Fibroblast of skin of right biceps (primary cell): ENCODE measurements around the gene ELOVL1.
A peak's percentile ranks its signal among the peaks of the same experiment; 100 is the strongest.
"Not testable (repeated sequence)": the region's sequence is repeated elsewhere in the genome, so short reads cannot be mapped to it uniquely, and the experiment has no call there.

Experiments used
- DNase-seq: peaks from one replicate; pipeline ENCODE4 v3.0.0-alpha.2; 2013

ELOVL1 gene

DNA sequence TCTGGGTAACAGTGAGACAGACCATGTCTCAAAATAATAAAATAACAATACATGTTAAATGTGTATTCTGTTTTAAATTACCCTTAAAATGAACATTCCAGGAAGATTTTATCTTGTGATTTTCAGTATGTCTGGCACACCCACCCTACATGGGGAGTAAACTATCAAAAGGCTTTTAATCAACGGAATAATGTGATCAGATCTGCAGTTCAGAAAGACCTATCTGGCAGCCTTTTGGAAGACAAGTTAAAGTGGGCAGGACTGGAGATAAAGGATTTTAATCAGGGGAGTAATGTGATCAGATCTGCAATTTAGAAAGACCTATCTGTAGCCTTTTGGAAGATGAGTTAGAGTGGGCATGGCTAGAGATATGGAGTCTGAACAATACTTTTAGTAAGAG, 11.7 kb upstream of the ELOVL1 start:
- no peak for DNase-seq

- no peak for DNase-seq
Observed at GRCh38 chr1:43377831-43378230, 10.0 kb upstream of the ELOVL1 start.

GRCh38 chr1:43376723-43377235, 9.0 kb upstream of the ELOVL1 start:
- DNase-seq: no peak

DNA sequence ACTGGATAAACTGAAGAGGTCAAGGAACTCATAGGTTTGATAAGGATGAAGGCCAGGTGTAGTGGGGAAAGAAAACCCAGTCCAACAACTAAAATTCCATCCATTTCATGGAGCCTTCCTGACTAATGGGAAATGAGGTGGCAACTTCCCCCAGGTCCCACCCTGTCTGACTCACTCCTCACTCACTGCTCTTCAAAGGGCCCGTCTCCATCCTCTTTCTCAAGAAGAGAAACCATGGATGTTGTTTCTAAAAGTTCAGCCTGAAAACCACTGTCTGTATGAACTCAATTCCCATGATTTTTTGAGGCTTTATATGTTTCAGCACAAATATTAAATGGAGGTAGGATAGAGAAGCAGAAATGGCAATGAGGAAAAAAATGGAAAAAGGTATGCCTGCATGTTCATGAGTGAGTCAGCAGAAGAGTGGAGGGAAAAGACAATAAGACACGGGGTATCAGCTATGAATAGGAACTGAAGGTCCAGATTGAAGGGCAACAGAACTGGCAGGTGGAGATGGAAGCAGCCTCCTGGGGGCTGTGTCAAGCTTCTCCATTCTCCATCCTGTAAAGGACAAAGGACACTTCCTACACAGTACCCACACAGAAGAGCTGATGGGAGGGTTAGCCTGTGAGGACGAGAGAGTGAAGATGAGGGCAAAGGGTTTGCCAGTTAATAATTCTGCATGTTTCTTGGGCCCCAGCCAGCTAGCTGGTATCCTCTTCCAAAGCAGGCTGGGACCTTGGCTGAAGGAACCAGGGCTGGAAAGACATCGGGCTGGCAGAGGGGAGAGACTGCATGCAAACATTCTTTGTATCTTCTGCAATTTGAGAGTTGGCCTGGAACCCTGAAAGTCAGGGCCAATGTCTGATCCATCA, 5.5 kb upstream of the ELOVL1 start:
- DNase-seq: peak; percentile 85

- no peak for DNase-seq
Observed at GRCh38 chr1:43372172-43372571, 4.4 kb upstream of the ELOVL1 start.

DNA sequence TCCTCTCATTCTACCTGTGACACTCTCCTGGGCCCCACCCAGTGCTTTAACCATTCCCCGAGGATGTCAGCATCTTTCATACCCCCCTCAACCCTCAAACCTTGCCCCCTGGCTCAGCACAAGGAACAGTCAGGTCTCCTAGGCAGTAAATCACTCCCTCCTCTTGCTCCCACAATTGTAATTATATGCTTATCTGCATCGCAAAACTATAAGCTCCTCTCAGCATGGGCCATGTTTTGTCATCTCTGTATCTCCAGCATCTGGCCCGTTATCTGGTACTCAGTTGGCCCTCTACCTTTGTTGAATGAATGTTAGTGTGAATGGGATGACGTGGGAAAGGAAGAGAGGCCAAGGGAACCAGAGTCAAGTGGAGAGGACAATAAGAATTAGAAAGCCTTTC, 2.8 kb upstream of the ELOVL1 start:
- DNase-seq: no peak

- not testable (repeated sequence) for DNase-seq
Observed at GRCh38 chr1:43369779-43370178, 2.0 kb upstream of the ELOVL1 start.

DNA sequence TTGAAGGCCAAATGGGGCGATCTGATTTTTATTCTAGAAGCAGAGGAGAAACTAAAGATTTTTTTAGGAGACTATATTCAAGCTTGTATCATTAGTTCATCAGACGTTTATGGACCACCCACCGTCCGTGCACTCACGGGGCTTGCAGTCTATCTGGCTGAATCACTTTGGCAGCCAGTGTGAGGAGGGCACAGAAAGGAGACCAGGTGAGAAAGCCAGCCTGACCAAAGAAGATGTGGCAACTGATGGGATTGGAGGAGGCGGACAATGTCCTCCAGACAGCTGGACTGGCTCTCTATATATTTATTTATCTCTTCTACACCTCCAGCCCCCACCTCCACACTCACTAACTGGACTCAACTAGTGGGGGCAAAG, 822 bp upstream of the ELOVL1 start:
- peak; percentile 43 for DNase-seq

DNA sequence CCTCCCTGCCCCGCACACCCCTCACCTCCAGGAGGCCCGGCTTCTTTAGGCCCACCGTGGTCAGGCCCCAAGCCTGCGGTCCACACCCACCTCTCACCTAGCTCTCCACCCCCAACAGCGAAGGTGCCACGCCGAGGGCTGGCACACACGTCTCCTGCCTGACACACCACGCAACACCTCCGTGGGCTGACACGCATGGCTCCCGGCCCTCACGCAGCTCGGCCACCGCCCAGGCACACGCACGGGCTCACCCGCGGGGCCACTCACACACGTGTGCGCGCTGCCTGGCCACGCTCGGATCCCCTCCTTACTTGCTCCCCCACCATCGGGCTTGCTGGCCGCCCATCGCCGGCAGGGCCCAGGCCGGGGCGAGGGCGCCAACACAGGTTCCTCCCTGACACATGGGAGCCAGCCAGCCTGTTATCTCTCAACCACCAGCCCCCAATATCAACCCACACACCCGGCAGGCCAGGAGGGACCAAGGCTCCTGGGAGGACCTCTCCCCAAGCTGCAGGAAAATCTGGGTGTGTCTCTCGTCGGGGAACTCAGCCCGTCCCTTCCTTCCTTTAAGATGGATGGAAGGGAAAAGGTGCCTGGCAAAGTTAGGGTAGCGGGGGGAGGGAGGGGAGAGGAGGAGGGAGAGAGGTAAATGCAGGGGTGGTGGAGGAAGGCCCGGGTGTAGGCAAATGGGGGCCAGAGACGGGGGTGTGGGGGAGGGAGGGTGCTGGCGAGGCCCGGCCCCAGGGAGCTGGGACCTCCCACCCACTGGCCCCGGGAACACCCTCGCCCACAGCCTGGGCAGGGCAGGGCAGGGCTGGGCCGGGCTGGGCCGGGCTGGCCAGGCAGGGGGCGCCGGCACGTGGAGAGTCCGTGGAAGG, 546 bp downstream of the ELOVL1 start:
- peak; percentile 75 for DNase-seq

GRCh38 chr1:43366601-43367025, 1.2 kb downstream of the ELOVL1 start:
- DNase-seq: peak; percentile 49

DNA sequence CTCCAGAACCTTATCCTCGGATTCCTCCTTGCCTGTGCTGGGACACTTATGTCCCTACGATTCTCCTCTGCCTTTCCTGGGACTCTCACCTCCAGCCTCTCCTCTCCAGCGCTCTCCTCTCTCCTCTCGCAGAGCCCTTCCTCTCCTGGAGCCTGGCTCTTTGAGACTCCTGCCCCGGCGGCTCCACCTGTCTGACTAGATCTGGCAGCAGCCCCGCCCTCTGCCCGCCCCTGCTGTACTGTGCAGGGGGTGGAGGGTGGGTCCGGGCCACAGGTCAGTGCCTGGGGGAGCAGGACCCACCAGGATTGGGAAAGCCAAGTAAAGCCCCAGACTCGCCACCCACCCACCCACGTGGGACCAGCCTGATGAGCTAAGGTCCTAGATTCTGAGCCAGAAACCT, 1.6 kb downstream of the ELOVL1 start:
- no peak for DNase-seq

- DNase-seq: no peak
Observed at GRCh38 chr1:43365678-43366077, 2.1 kb downstream of the ELOVL1 start.

DNA sequence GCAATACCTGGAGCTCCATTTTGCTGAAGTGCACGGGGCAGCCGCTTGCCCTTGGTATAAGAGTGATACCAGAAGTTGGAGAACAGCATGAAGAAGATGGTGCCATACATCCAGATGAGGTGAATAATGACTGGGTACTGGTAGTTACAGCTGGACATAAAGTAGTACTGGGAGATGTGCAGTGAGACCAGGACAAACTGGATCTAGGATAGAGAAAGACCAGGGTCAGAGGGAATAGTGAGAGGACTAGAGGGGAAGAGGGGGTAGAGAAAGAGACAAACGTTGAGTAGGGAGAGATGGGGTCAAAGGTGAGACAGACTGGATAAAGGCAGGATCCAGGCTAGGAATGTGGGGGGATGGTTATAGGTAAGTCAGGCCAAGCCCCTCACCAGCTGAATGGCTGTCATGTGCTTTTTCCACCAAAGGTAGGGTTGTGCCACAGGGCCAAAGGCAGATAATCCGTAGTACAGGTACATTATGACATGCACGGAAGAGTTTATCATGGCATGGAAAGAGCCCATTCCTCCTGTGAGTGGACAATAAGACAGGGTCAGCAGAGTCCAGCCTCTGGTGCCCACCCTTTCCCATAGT, 3.8 kb downstream of the ELOVL1 start:
- DNase-seq: no peak

GRCh38 chr1:43363283-43363934, 4.4 kb downstream of the ELOVL1 start:
- no peak for DNase-seq

GRCh38 chr1:43360616-43361015, 7.2 kb downstream of the ELOVL1 start:
- no peak for DNase-seq

DNA sequence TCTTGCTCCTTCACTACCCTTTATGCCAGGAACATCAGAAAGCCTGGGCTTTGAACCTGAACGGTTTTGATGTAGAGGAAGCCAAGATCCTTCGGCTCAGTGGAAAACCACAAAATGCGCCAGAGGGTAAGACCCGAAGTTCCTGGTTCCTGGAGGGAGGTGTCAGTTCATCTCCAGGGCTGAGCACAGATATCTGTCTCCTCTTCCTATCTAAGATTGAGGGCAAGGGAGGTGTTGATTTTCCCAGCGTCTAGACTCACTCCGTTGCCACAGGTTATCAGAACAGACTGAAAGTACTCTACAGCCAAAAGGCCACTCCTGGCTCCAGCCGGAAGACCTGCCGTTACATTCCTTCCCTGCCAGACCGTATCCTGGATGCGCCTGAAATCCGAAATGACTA, 8.1 kb downstream of the ELOVL1 start:
- no peak for DNase-seq

DNA sequence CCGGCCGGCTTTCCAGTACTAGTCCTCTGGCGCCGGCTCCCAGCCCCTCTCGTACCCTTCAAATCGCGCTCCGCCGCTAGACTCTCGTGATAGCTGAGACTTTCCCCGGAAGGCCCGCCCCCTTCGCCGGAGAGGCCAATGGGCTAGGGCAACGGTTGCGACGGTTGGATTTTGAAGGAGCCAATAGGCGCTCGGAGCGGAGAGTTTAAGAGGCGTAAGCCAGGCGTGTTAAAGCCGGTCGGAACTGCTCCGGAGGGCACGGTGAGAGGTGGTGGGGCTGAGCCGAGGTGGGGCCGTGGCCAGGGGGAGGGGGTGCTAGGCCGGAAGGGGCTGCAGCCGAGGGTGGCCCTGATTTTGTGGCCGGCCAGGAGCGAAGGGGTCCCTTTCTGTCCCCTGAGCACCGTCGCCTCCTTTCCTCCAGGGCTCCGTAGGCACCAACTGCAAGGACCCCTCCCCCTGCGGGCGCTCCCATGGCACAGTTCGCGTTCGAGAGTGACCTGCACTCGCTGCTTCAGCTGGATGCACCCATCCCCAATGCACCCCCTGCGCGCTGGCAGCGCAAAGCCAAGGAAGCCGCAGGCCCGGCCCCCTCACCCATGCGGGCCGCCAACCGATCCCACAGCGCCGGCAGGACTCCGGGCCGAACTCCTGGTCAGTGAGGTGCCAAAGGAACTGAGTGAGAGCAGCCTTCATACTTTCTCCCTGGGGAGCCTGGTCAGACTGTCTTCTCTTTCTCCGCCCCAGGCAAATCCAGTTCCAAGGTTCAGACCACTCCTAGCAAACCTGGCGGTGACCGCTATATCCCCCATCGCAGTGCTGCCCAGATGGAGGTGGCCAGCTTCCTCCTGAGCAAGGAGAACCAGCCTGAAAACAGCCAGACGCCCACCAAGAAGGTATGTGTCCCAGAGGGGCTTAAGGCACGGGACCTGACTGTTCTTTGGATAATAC, 8.8 kb downstream of the ELOVL1 start, which contains the start of gene CDC20:
CDC20 (plus strand) TSS at position 236 of the 948 bp plus-strand sequence; CDS start at position 471, 235 bp downstream.
- DNase-seq: peak; percentile 98

DNA sequence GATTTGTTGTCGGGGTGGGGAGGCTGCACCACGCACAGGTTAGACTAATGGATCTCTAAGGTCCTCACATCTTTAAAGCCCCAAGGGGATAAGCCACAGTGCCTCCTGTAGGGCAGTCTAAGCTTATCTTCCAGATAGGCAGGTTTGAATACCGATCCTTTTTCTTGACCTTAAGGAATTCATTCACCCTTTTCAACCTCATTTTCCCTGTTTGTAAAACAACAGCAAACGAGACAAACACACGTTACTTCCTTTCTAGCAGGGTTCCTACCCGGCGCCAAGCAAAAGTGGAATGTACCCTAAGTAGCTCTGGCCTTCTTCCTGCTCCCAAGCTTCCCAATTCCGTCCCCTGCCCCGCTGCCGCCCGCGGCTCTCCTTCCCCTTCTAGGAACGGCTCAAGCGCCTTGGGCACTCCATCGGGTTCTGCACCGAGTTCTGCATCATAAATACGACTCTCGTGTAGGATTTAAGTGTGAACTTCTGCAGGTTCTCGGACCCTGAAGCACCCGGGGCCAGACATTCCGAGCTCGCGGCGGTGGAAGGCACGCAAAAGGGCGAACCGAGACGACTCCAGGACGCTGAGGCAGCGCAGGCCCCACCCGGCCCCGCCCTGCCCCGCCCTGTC, 9.6 kb downstream of the ELOVL1 start:
- DNase-seq: peak; percentile 52

GRCh38 chr1:43357251-43357650, 10.6 kb downstream of the ELOVL1 start:
- no peak for DNase-seq

DNA sequence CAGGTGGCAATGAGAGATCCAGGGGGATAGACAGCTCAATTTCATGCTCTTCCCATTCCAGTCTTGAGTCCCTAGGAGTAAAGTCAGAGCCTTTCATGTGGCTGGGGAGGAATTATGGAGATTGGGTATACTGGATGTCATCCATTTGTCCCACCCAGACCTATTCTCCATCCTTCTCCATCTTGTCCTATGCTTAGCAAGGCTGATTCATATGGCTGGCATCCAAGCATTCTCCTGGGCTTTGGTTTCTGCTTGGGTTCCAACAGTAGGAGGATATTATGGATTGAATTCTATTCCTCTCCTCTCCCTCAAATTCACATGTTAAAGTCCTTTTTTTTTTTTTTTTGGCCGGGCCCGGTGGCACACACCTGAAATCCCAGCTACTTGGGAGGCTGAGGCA, 12.9 kb downstream of the ELOVL1 start:
- DNase-seq: peak; percentile 46

DNA sequence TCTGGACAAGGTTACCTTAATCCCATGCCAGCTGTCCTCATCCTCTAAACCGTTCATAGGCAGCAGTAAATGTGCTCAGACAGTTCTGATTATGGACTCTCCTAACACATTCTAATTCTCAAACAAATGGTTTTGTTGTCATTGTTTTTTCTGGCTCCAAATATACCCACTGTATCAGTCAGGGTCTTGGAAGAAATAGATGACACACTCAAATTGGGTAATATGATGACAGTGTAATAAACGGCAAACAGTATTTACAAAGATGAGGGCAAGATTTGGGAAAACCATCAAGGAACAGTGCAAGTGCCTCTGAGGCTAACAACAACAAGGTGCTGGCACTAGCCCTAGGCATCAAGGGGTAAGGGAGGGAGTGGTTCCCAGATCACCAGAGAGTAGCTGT, 13.3 kb downstream of the ELOVL1 start:
- DNase-seq: no peak
